Measurements from ENCODE around the gene GPD1. TPM values are rescaled to one million over a fixed set of nuclear protein-coding genes. Genes with fewer than 3 reads are reported as not detected.

GPD1 gene
- total RNA-seq, 1 experiment from 2014 or later: 1.5 TPM

- Mint-ChIP-seq H3K27me3 (ENCODE audit: insufficient read depth, unreplicated experiment) (no peaks in the 10 kb centered on the region), H3K4me3 (ENCODE audit: unreplicated experiment) (no peak overlapping the region), H3K4me1 (ENCODE audit: low read depth, unreplicated experiment) (no peaks in the 10 kb centered on the region), H3K9me3 (ENCODE audit: unreplicated experiment) (no peaks in the 10 kb centered on the region), H3K36me3 (ENCODE audit: insufficient read depth, unreplicated experiment) (peaks cover 13% of the 10 kb centered on the region), H3K27ac (ENCODE audit: unreplicated experiment) (no peak overlapping the region)
- Histone ChIP-seq H3K27me3 (replicated peaks; ENCODE audit: control insufficient read depth, insufficient read depth, low read length) (no peaks in the 10 kb centered on the region), H3K9me3 (no peaks in the 10 kb centered on the region), H3K4me1 (peaks cover 8% of the 10 kb centered on the region; the same call in 1 of the 2 replicates), H3K36me3 (ENCODE audit: control insufficient read depth, insufficient read depth, low read length) (no peaks in the 10 kb centered on the region), H3K4me3 (ENCODE audit: low read depth, low read length) (no peak overlapping the region)
- CTCF ChIA-PET: no interaction called here
- intact Hi-C loops (cut with micrococcal nuclease; ENCODE audit: unreplicated experiment): no loop called here
- POLR2A ChIA-PET: interaction anchor here (0.9 kb wide), 1 partner anchor 10 kb away, joined by 3 read pairs; the partner anchor contains the start of gene CERS5
- BruUV-seq (replicated peaks): no TSS peak
- no peak for DNase-seq
- no peak for TF ChIP-seq CTCF (IDR thresholded peaks at IDR 0.05; ENCODE audit: insufficient read depth in 1 of 2, low read depth in 1 of 2, low read length in 1 of 2, severe bottlenecking in 1 of 2, unreplicated experiment in 1 of 2)
Observed at GRCh38 chr12:50157259-50157658, 53.5 kb downstream of the GPD1 start.

GRCh38 chr12:50160643-50161042 lies 56.8 kb downstream of the GPD1 start:
- H3K9me3 Mint-ChIP-seq (ENCODE audit: unreplicated experiment): no peaks in the 10 kb centered on the region
- Histone ChIP-seq H3K4me1 (peaks cover 10% of the 10 kb centered on the region; the same call in 1 of the 2 replicates), H3K9me3 (no peaks in the 10 kb centered on the region), H3K27me3 (replicated peaks; ENCODE audit: control insufficient read depth, insufficient read depth, low read length) (no peaks in the 10 kb centered on the region), H3K4me3 (ENCODE audit: low read depth, low read length) (no peak overlapping the region), H3K36me3 (ENCODE audit: control insufficient read depth, insufficient read depth, low read length) (no peaks in the 10 kb centered on the region)
- peaks cover 13% of the 10 kb centered on the region for H3K36me3 Mint-ChIP-seq (ENCODE audit: insufficient read depth, unreplicated experiment)
- no peak overlapping the region for H3K27ac Mint-ChIP-seq (ENCODE audit: unreplicated experiment)
- TF ChIP-seq CTCF (IDR thresholded peaks at IDR 0.05; ENCODE audit: insufficient read depth in 1 of 2, low read depth in 1 of 2, low read length in 1 of 2, severe bottlenecking in 1 of 2, unreplicated experiment in 1 of 2): no peak
- intact Hi-C loops (cut with micrococcal nuclease; ENCODE audit: unreplicated experiment): no loop called here
- CTCF ChIA-PET: interaction anchor here (0.7 to 1.0 kb wide), 3 partner anchors 13 to 111 kb away, joined by 3 read pairs; no protein-coding TSS in a partner anchor
- POLR2A ChIA-PET: no interaction called here
- H3K4me3 Mint-ChIP-seq (ENCODE audit: unreplicated experiment): no peak overlapping the region
- no peaks in the 10 kb centered on the region for H3K27me3 Mint-ChIP-seq (ENCODE audit: insufficient read depth, unreplicated experiment)
- H3K4me1 Mint-ChIP-seq (ENCODE audit: low read depth, unreplicated experiment): no peaks in the 10 kb centered on the region
- no TSS peak for BruUV-seq (replicated peaks)
- no peak for DNase-seq

Other genes starting within 250 kb of the GPD1 start
- gene FAIM2, start 200.1 kb upstream of the GPD1 start, total RNA-seq (2022): 0.07 and 0.09 TPM in 2 replicates
- gene AQP2, start 153.3 kb upstream of the GPD1 start, total RNA-seq (2022): not detected in 2 replicates
- gene AQP5, start 142.1 kb upstream of the GPD1 start, total RNA-seq (2022): not detected in 2 replicates
- gene AQP6, start 131.1 kb upstream of the GPD1 start, total RNA-seq (2022): not detected in 2 replicates
- gene RACGAP1, start 78.5 kb upstream of the GPD1 start, total RNA-seq (2022): 122 and 131 TPM in 2 replicates
- gene ASIC1, start 46.4 kb upstream of the GPD1 start, total RNA-seq (2022): 15.6 and 17.8 TPM in 2 replicates
- 142 and 158 TPM in 2 replicates for gene SMARCD1, start 18.7 kb upstream of the GPD1 start, total RNA-seq (2022)
- 85.0 and 86.3 TPM in 2 replicates for gene COX14, start 8.2 kb downstream of the GPD1 start, total RNA-seq (2022)
- gene CERS5, start 63.4 kb downstream of the GPD1 start, total RNA-seq (2022): 61.6 and 62.6 TPM in 2 replicates
- gene LIMA1, start 179.5 kb downstream of the GPD1 start, total RNA-seq (2022): 50.3 and 53.5 TPM in 2 replicates

Data from Caco-2 (cell line).